Heart left ventricle (tissue), 16 donors: ENCODE results near the gene PAX5. TPM values are rescaled to one million over a fixed set of nuclear protein-coding genes. Genes with fewer than 3 reads are reported as not detected.
A peak's percentile ranks its signal among the peaks of the same experiment; 100 is the strongest.

Experiments
- ATAC-seq, 4 donors: fragments of 200-7000 bp; cut with Tn5 transposase; one replicate each; pipeline ENCODE4 v1.9.1; 2020 to 2022; ENCODE audit warnings: moderate library complexity in 4 of 4, mild to moderate bottlenecking in 3 of 4, moderate number of reproducible peaks in 1 of 4
- DNase-seq, 5 donors: peaks; one replicate each; pipeline ENCODE4 v3.0.0-alpha.2; 2020
- H3K27ac ChIP-seq, 12 donors: fragments of 200-600 bp; sonication (generic) in 4 of 12; one replicate each; pipeline versions ENCODE4 v1.5.0 to v1.8.0; 2016 to 2022; ENCODE audit warnings: mild to moderate bottlenecking in 2 of 12
- H3K27me3 ChIP-seq, 9 donors: fragments of 200-600 bp; sonication (generic) in 2 of 9; one replicate each; pipeline versions ENCODE4 v1.5.1 to v1.8.0; 2016 to 2022; ENCODE audit warnings: mild to moderate bottlenecking in 3 of 9
- H3K36me3 ChIP-seq, 9 donors: fragments of 200-600 bp; sonication (generic) in 2 of 9; one replicate each; pipeline versions ENCODE4 v1.5.0 to v1.8.0; 2018 to 2022; ENCODE audit warnings: mild to moderate bottlenecking in 2 of 9
- H3K4me1 ChIP-seq, 12 donors: fragments of 200-600 bp; sonication (generic) in 4 of 12; one replicate each; pipeline versions ENCODE4 v1.5.0 to v1.8.0; 2016 to 2022; ENCODE audit warnings: mild to moderate bottlenecking in 3 of 12
- H3K4me3 ChIP-seq, 12 donors: fragments of 200-600 bp; sonication (generic) in 4 of 12; one replicate each; pipeline versions ENCODE4 v1.5.0 to v1.8.0; 2017 to 2022; ENCODE audit warnings: mild to moderate bottlenecking in 9 of 12, moderate library complexity in 4 of 12
- H3K9me3 ChIP-seq, 12 donors: fragments of 200-600 bp; sonication (generic) in 4 of 12; one replicate each; pipeline versions ENCODE4 v1.5.0 to v1.8.0; 2016 to 2022; ENCODE audit warnings: mild to moderate bottlenecking in 1 of 12
- CTCF ChIP-seq, 12 donors: fragments of 200-600 bp; sonication (generic) in 4 of 12; IDR thresholded peaks; one replicate each; pipeline versions ENCODE4 v1.5.0 to v1.8.0; 2018 to 2022; ENCODE audit warnings: antibody characterized with exemption in 12 of 12, mild to moderate bottlenecking in 5 of 12
- POLR2A ChIP-seq, 2 donors: fragments of 450-650 bp; IDR thresholded peaks; one replicate each; pipeline ENCODE4 v1.6.1; 2017; ENCODE audit warnings: antibody characterized with exemption in 2 of 2, mild to moderate bottlenecking in 2 of 2, moderate library complexity in 2 of 2
- WGBS, 4 donors: extraction: QIAGEN DNeasy Blood & Tissue Kit in 2 of 4; methylation state at CpG; one replicate each; pipeline versions ENCODE4 v1.1.5 to v1.1.7; 2013 to 2018; 5-methylcytosine and 5-hydroxymethylcytosine counted together
- intact Hi-C, 10 donors: fragments of 100-400 bp; cut with DNase I; formaldehyde crosslinking; loops; one replicate each; pipeline versions ENCODE4 v1.11.1 to v1.14.2; 2022
- polyA plus RNA-seq, 2 donors: library from polyadenylated mRNA; stranded (reverse); fragments of 200-250 nt; gene quantifications; one replicate each; pipeline ENCODE4 v1.2.3, GENCODE V29; 2013
- total RNA-seq, 9 donors: library from RNA; depleted of rRNA in 2 of 9; stranded (reverse); fragments of >200 nt in 2 of 9; fragmentation: NEBNext Ultra II Directional in 3 of 9; extraction: Animal tissue kit (Norgen Biotek cat#: 25700) in 3 of 9; gene quantifications; one replicate each; pipeline versions ENCODE4 v1.1.0 to v1.2.4, GENCODE V29; 2016 to 2023
- donor health status: ischemic (EF 13 %, LVEDD 7.1; RV severe dilation, severe dysfunction).
- donor health status: healthy with polysubstance abuse.
- donor health status: DM: no; HTN: yes; CAD: no.
- donor health status: DM: no; HTN: no; CAD: no.
- donor health status: ischemic (EF 25% LVEDD 6.9; RV normal size, moderate dysfunction).
- donor health status: ischemic (EF 25% LVEDD 5.7; RV mildly dilated, moderate dysfunction).
- donor health status: healthy.
- donor health status: DM: yes; HTN: yes; CAD: no.
- donor health status: ischemic (EF 35%, LVEDD 5.7; RV mildly dilated, moderate dysfunction).
- donor health status: nonischemic (EF 11% LVEDD 7.7; RV severe dilation, severe dysfunction).
- donor health status: DM: yes; HTN: yes; CAD: no.
- donor health status: PGD.
- donor health status: ischemic (EF 29% LVEDD 5.4; RV normal size, mild dysfunction).
- donor health status: nonischemic (EF 23%, LVEDD 6.1; RV moderate dilation, normal function).

Gene PAX5
- total and polyA plus RNA-seq, 11 donors: 0.01 to 0.37 (median 0.08) TPM; not detected in 7

- 3 to 9% (median 4%) methylated on average over 7 of the region's 7 CpGs for WGBS, 4 donors
- no peaks in the 10 kb centered on the region for H3K9me3 ChIP-seq
- TF ChIP-seq CTCF (IDR thresholded peaks at IDR 0.05) (no peak), POLR2A (IDR thresholded peaks at IDR 0.05) (no peak)
- intact Hi-C loops: no loop called here
- peaks cover 9 to 60% (median 35%) of the 10 kb centered on the region in 12 donors for H3K4me1 ChIP-seq
- no peaks in the 10 kb centered on the region for H3K36me3 ChIP-seq
- H3K27me3 ChIP-seq: peaks cover 89 to 100% (median 100%) of the 10 kb centered on the region in 9 donors
- no peak overlapping the region for H3K27ac ChIP-seq
- no peak for ATAC-seq
- no peak for DNase-seq
- H3K4me3 ChIP-seq: no peak overlapping the region
Observed at GRCh38 chr9:37030611-37030939, 3.5 kb downstream of the PAX5 start.

GRCh38 chr9:37029776-37030610, 4.1 kb downstream of the PAX5 start:
- Histone ChIP-seq H3K4me1 (peaks cover 10 to 60% (median 37%) of the 10 kb centered on the region in 12 donors), H3K27ac (no peak overlapping the region), H3K9me3 (no peaks in the 10 kb centered on the region), H3K27me3 (peaks cover 89 to 100% (median 100%) of the 10 kb centered on the region in 9 donors), H3K36me3 (no peaks in the 10 kb centered on the region), H3K4me3 (peak overlapping the region in 1 of 12 donors; percentile 2)
- intact Hi-C loops: loop anchor here in 1 of 10 donors (10.0 kb wide), 1 partner anchor 55 kb away; no protein-coding TSS in a partner anchor
- ATAC-seq: no peak
- 3 to 7% (median 4%) methylated on average over 23 to 53 of the region's 53 CpGs for WGBS, 4 donors
- no peak for DNase-seq
- TF ChIP-seq POLR2A (IDR thresholded peaks at IDR 0.05): no peak

GRCh38 chr9:37029304-37029775, 4.7 kb downstream of the PAX5 start:
- Histone ChIP-seq H3K36me3 (no peaks in the 10 kb centered on the region), H3K4me3 (peak overlapping the region in 1 of 12 donors; percentile 8), H3K27me3 (peaks cover 88 to 100% (median 99%) of the 10 kb centered on the region in 9 donors), H3K4me1 (peaks cover 10 to 57% (median 36%) of the 10 kb centered on the region in 12 donors), H3K27ac (no peak overlapping the region), H3K9me3 (no peaks in the 10 kb centered on the region)
- TF ChIP-seq CTCF (IDR thresholded peaks at IDR 0.05): no peak
- TF ChIP-seq POLR2A (IDR thresholded peaks at IDR 0.05): no peak
- no peak for DNase-seq
- intact Hi-C loops: loop anchor here in 1 of 10 donors (10.0 kb wide), 1 partner anchor 55 kb away; no protein-coding TSS in a partner anchor
- ATAC-seq: no peak
- 2 to 6% (median 4%) methylated on average over 17 to 23 of the region's 23 CpGs for WGBS, 4 donors

- 8 to 11% (median 10%) methylated on average over 22 of the region's 22 CpGs for WGBS, 4 donors
- H3K27ac ChIP-seq: no peak overlapping the region
- no peak overlapping the region for H3K4me3 ChIP-seq
- TF ChIP-seq POLR2A (IDR thresholded peaks at IDR 0.05): no peak
- no peak for TF ChIP-seq CTCF (IDR thresholded peaks at IDR 0.05)
- H3K27me3 ChIP-seq: peaks cover 82 to 100% (median 99%) of the 10 kb centered on the region in 9 donors
- no peaks in the 10 kb centered on the region for H3K9me3 ChIP-seq
- H3K36me3 ChIP-seq: no peaks in the 10 kb centered on the region
- intact Hi-C loops: loop anchor here in 1 of 10 donors (10.0 kb wide), 1 partner anchor 56 kb away; no protein-coding TSS in a partner anchor
- DNase-seq (no peak), ATAC-seq (no peak)
- H3K4me1 ChIP-seq: peaks cover 10 to 50% (median 32%) of the 10 kb centered on the region in 12 donors
Observed at GRCh38 chr9:37028420-37029031, 5.5 kb downstream of the PAX5 start.
